HEK293 (cell line): Measurements from ENCODE around the gene NRG2.

Experiments used
- CTCF ChIA-PET: fragments of 350-600 bp; formaldehyde crosslinking; extraction: SDS; loops from one replicate; lab custom pipeline; 2021; ENCODE audit warnings: antibody characterized with exemption; lab: Yijun Ruan, JAX
- POLR2A ChIA-PET: fragments of 300-600 bp; formaldehyde crosslinking; extraction: SDS; loops from one replicate; lab custom pipeline; 2020; ENCODE audit warnings: antibody characterized with exemption, inconsistent platforms; lab: Yijun Ruan, JAX
- H3K27ac ChIP-seq: fragments of 200-500 bp; sonication (Bioruptor generic); 2 replicates; pipeline ENCODE4 v1.5.1; 2014; ENCODE audit warnings: low read depth, low read length, control low read depth, inconsistent platforms; ENCODE audit errors: extremely low read depth
- H3K36me3 ChIP-seq, 2 experiments: fragments of 200-500 bp in 1 of 2; sonication (Bioruptor generic) in 1 of 2; 1 replicate in 1 of 2; 2 replicates in 1 of 2; pipeline ENCODE4 v1.5.1; 2014 to 2017; ENCODE audit warnings: inconsistent platforms in 2 of 2, low read length in 2 of 2; ENCODE audit not compliant: control insufficient read depth in 2 of 2, insufficient read depth in 1 of 2
- H3K4me1 ChIP-seq: fragments of 200-500 bp; sonication (Bioruptor generic); 2 replicates; pipeline ENCODE4 v1.5.1; 2014; ENCODE audit warnings: mild to moderate bottlenecking, low read length, inconsistent platforms; ENCODE audit not compliant: control insufficient read depth, insufficient read depth
- H3K4me3 ChIP-seq: 2 replicates; pipeline ENCODE4 v1.5.1; 2011; ENCODE audit warnings: low read depth, mild to moderate bottlenecking, control low read depth, low read length, moderate library complexity
- H3K9me3 ChIP-seq: fragments of 200-500 bp; sonication (Bioruptor generic); 2 replicates; pipeline ENCODE4 v1.5.1; 2014; ENCODE audit warnings: low read depth, low read length, inconsistent platforms; ENCODE audit not compliant: control insufficient read depth, insufficient read depth
- BCL6B ChIP-seq: fragments of 450-650 bp; formaldehyde crosslinking; IDR thresholded peaks from 2 replicates; pipeline ENCODE4 v1.5.1; 2017; ENCODE audit warnings: missing biosample characterization, missing genetic modification characterization
- EGR2 ChIP-seq: fragments of 450-650 bp; formaldehyde crosslinking; IDR thresholded peaks from 2 replicates; pipeline ENCODE4 v1.5.1; 2016; ENCODE audit warnings: low read depth, missing biosample characterization, missing genetic modification characterization
- FEZF1 ChIP-seq: fragments of 450-650 bp; formaldehyde crosslinking; IDR thresholded peaks from 2 replicates; pipeline ENCODE4 v1.5.1; 2016; ENCODE audit warnings: missing biosample characterization, missing genetic modification characterization
- GLIS1 ChIP-seq: fragments of 450-650 bp; formaldehyde crosslinking; IDR thresholded peaks from 2 replicates; pipeline ENCODE4 v1.5.1; 2016; ENCODE audit warnings: missing biosample characterization, missing genetic modification characterization
- KLF17 ChIP-seq: fragments of 450-650 bp; formaldehyde crosslinking; IDR thresholded peaks from 2 replicates; pipeline ENCODE4 v1.5.1; 2016; ENCODE audit warnings: missing biosample characterization, missing genetic modification characterization
- MYNN ChIP-seq: fragments of 450-650 bp; formaldehyde crosslinking; IDR thresholded peaks from 2 replicates; pipeline ENCODE4 v1.5.1; 2016; ENCODE audit warnings: missing biosample characterization, missing genetic modification characterization, borderline replicate concordance
- SETDB1 ChIP-seq: IDR thresholded peaks from one replicate; pipeline ENCODE4 v1.6.1; 2017; ENCODE audit warnings: mild to moderate bottlenecking, low read length, moderate library complexity, mixed read lengths; ENCODE audit not compliant: insufficient read length
- WT1 ChIP-seq: fragments of 450-650 bp; formaldehyde crosslinking; IDR thresholded peaks from 2 replicates; pipeline ENCODE4 v1.5.1; 2016; ENCODE audit warnings: missing biosample characterization, missing genetic modification characterization
- YY1 ChIP-seq: fragments of 450-650 bp; formaldehyde crosslinking; IDR thresholded peaks from 2 replicates; pipeline ENCODE4 v1.5.1; 2018; ENCODE audit warnings: missing biosample characterization, missing genetic modification characterization
- ZBTB1 ChIP-seq: fragments of 450-650 bp; formaldehyde crosslinking; IDR thresholded peaks from 2 replicates; pipeline ENCODE4 v1.5.1; 2016; ENCODE audit warnings: missing biosample characterization, missing genetic modification characterization
- ZBTB17 ChIP-seq: fragments of 450-650 bp; formaldehyde crosslinking; IDR thresholded peaks from 2 replicates; pipeline ENCODE4 v1.5.1; 2016; ENCODE audit warnings: missing biosample characterization, missing genetic modification characterization
- ZBTB20 ChIP-seq: fragments of 450-650 bp; formaldehyde crosslinking; IDR thresholded peaks from 2 replicates; pipeline ENCODE4 v1.5.1; 2016; ENCODE audit warnings: missing biosample characterization, missing genetic modification characterization
- ZBTB44 ChIP-seq: fragments of 450-650 bp; IDR thresholded peaks from 2 replicates; pipeline ENCODE4 v1.5.1; 2018; ENCODE audit warnings: missing biosample characterization, mild to moderate bottlenecking, missing genetic modification characterization
- ZIC2 ChIP-seq: fragments of 450-650 bp; formaldehyde crosslinking; IDR thresholded peaks from 2 replicates; pipeline ENCODE4 v1.5.1; 2016; ENCODE audit warnings: missing biosample characterization, missing genetic modification characterization
- ZNF114 ChIP-seq: fragments of 450-650 bp; formaldehyde crosslinking; IDR thresholded peaks from 2 replicates; pipeline ENCODE4 v1.5.0; 2017; ENCODE audit warnings: missing biosample characterization, missing genetic modification characterization
- ZNF146 ChIP-seq: fragments of 450-650 bp; formaldehyde crosslinking; IDR thresholded peaks from 2 replicates; pipeline ENCODE4 v1.5.1; 2016; ENCODE audit warnings: missing biosample characterization, missing genetic modification characterization
- ZNF16 ChIP-seq: fragments of 450-650 bp; formaldehyde crosslinking; IDR thresholded peaks from 2 replicates; pipeline ENCODE4 v1.5.1; 2016; ENCODE audit warnings: low read depth, missing biosample characterization, missing genetic modification characterization
- ZNF2 ChIP-seq: fragments of 450-650 bp; formaldehyde crosslinking; IDR thresholded peaks from 2 replicates; pipeline ENCODE4 v1.5.1; 2016; ENCODE audit warnings: missing biosample characterization, missing genetic modification characterization
- ZNF549 ChIP-seq: fragments of 450-650 bp; IDR thresholded peaks from 2 replicates; pipeline ENCODE4 v1.5.1; 2018; ENCODE audit warnings: missing biosample characterization, missing genetic modification characterization, mild to moderate bottlenecking, inconsistent platforms, moderate library complexity
- ZNF624 ChIP-seq: fragments of 450-650 bp; formaldehyde crosslinking; IDR thresholded peaks from 2 replicates; pipeline ENCODE4 v1.5.1; 2017; ENCODE audit warnings: missing biosample characterization, missing genetic modification characterization
- ZNF626 ChIP-seq: fragments of 450-650 bp; sonication (Bioruptor Pico); formaldehyde crosslinking; IDR thresholded peaks from 2 replicates; pipeline ENCODE4 v1.5.1; 2018; ENCODE audit warnings: missing biosample characterization, missing genetic modification characterization, inconsistent platforms
- ZNF645 ChIP-seq: fragments of 450-650 bp; formaldehyde crosslinking; IDR thresholded peaks from 2 replicates; pipeline ENCODE4; 2016; ENCODE audit warnings: missing biosample characterization, missing genetic modification characterization
- ZNF658 ChIP-seq: fragments of 450-650 bp; formaldehyde crosslinking; IDR thresholded peaks from 2 replicates; pipeline ENCODE4; 2016; ENCODE audit warnings: missing biosample characterization, missing genetic modification characterization
- ZNF701 ChIP-seq: fragments of 450-650 bp; formaldehyde crosslinking; IDR thresholded peaks from 2 replicates; pipeline ENCODE4 v1.5.1; 2016; ENCODE audit warnings: missing biosample characterization, missing genetic modification characterization
- ZNF792 ChIP-seq: fragments of 450-650 bp; formaldehyde crosslinking; IDR thresholded peaks from 2 replicates; pipeline ENCODE4 v1.5.1; 2016; ENCODE audit warnings: missing biosample characterization, missing genetic modification characterization
- ZNF843 ChIP-seq: fragments of 450-650 bp; formaldehyde crosslinking; IDR thresholded peaks from 2 replicates; pipeline ENCODE4 v1.5.1; 2016; ENCODE audit warnings: missing biosample characterization, missing genetic modification characterization
- ZSCAN30 ChIP-seq: fragments of 450-650 bp; IDR thresholded peaks from 2 replicates; pipeline ENCODE4 v1.5.1; 2018; ENCODE audit warnings: missing biosample characterization, mild to moderate bottlenecking, missing genetic modification characterization, moderate library complexity
- TF ChIP-seq, protein P1 (sequence below): fragments of 450-650 bp; IDR thresholded peaks from 2 replicates; pipeline ENCODE4 v1.5.1; 2018; ENCODE audit warnings: missing biosample characterization, missing genetic modification characterization
- TF ChIP-seq, protein P2 (sequence below): fragments of 450-650 bp; formaldehyde crosslinking; IDR thresholded peaks from 2 replicates; pipeline ENCODE4 v1.5.1; 2016; ENCODE audit warnings: missing biosample characterization, missing genetic modification characterization

The NRG2 gene

DNA sequence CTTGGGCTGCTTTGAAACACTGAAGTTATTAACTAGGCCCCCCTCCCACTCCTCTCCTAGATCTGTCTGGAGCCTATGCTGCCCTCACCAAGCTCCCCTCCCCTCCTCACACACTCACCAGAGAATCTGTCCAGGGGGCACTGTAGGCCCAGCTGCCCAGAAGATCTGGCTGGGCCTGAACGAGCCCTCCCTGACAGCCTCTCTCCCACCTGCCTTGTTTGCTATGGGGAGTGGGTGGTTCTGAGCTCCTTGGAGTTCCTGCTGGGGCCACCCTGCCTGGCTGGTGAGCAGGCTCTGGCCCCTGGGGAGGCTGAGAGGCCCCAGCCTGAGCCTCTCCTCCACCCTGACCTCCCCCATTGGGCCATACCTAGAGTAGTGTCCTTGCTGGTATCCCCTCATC is 172.4 kb downstream of the NRG2 start:
- Histone ChIP-seq H3K36me3 (no peaks in the 10 kb centered on the region), H3K4me1 (no peaks in the 10 kb centered on the region), H3K4me3 (no peak overlapping the region), H3K9me3 (no peaks in the 10 kb centered on the region), H3K27ac (no peak overlapping the region)
- TF ChIP-seq SETDB1 (no peak), ZSCAN30 (tag by site-specific recombination) (no peak), ZNF645 (tag by site-specific recombination) (no peak), ZNF146 (tag by site-specific recombination) (no peak), ZNF624 (no peak), FEZF1 (tag by site-specific recombination) (no peak), GLIS1 (tag by site-specific recombination) (peak; percentile 74), EGR2 (0 out of 2 replicates have a peak, but pooled peaks have one; percentile 31), ZBTB20 (tag by site-specific recombination) (no peak), ZIC2 (tag by site-specific recombination) (peak; percentile 86), MYNN (tag by site-specific recombination) (no peak), ZNF792 (tag by site-specific recombination) (no peak), ZNF114 (tag by site-specific recombination) (no peak), BCL6B (tag by site-specific recombination) (no peak), ZBTB1 (tag by site-specific recombination) (no peak), ZNF549 (tag by site-specific recombination) (no peak)
- TF ChIP-seq, protein P1, sequence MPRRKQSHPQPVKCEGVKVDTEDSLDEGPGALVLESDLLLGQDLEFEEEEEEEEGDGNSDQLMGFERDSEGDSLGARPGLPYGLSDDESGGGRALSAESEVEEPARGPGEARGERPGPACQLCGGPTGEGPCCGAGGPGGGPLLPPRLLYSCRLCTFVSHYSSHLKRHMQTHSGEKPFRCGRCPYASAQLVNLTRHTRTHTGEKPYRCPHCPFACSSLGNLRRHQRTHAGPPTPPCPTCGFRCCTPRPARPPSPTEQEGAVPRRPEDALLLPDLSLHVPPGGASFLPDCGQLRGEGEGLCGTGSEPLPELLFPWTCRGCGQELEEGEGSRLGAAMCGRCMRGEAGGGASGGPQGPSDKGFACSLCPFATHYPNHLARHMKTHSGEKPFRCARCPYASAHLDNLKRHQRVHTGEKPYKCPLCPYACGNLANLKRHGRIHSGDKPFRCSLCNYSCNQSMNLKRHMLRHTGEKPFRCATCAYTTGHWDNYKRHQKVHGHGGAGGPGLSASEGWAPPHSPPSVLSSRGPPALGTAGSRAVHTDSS: no peak
- ChIA-PET CTCF (interaction anchor here (0.7 to 1.0 kb wide), 3 partner anchors 81 to 98 kb away, joined by 3 to 4 read pairs (median 3); no protein-coding TSS in a partner anchor), POLR2A (no interaction called here)

GRCh38 chr5:139869042-139869790 is 173.9 kb downstream of the NRG2 start:
- Histone ChIP-seq H3K36me3 (no peaks in the 10 kb centered on the region), H3K27ac (no peak overlapping the region), H3K9me3 (no peaks in the 10 kb centered on the region), H3K4me3 (no peak overlapping the region), H3K4me1 (no peaks in the 10 kb centered on the region)
- no peak for TF ChIP-seq ZNF701 (tag by site-specific recombination)
- TF ChIP-seq ZNF626 (tag by site-specific recombination): no peak
- no peak for TF ChIP-seq ZNF16 (tag by site-specific recombination)
- no peak for TF ChIP-seq ZBTB44
- TF ChIP-seq ZNF658 (tag by site-specific recombination): no peak
- no peak for TF ChIP-seq ZSCAN30 (tag by site-specific recombination)
- TF ChIP-seq KLF17 (tag by site-specific recombination): no peak
- TF ChIP-seq YY1 (tag by site-specific recombination): no peak
- TF ChIP-seq ZNF843 (tag by site-specific recombination): no peak
- no peak for TF ChIP-seq ZBTB17 (tag by site-specific recombination)
- TF ChIP-seq, protein P2, sequence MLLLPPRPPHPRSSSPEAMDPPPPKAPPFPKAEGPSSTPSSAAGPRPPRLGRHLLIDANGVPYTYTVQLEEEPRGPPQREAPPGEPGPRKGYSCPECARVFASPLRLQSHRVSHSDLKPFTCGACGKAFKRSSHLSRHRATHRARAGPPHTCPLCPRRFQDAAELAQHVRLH (tag by site-specific recombination): no peak
- no peak for TF ChIP-seq WT1 (tag by site-specific recombination)
- TF ChIP-seq ZNF2 (tag by site-specific recombination): no peak
- CTCF ChIA-PET: interaction anchor here (0.6 kb wide), 1 partner anchor 78 kb away, joined by 3 read pairs; no protein-coding TSS in a partner anchor
- POLR2A ChIA-PET: no interaction called here
